Mucosa of descending colon (tissue), 3 donors: ENCODE results near the gene ENAH. TPM values are rescaled to one million over a fixed set of nuclear protein-coding genes. Genes with fewer than 3 reads are reported as not detected.

Experiments
- ATAC-seq: fragments of 200-7000 bp; cut with Tn5 transposase; one replicate; pipeline ENCODE4 v1.9.1; 2020; ENCODE audit warnings: mild to moderate bottlenecking, moderate library complexity
- DNase-seq, 3 donors: peaks; one replicate each; pipeline ENCODE4 v3.0.0-alpha.2; 2020
- H3K36me3 ChIP-seq: fragments of 200-600 bp; one replicate; pipeline ENCODE4 v1.8.0; 2021; ENCODE audit warnings: low read depth, mild to moderate bottlenecking
- H3K4me1 ChIP-seq: fragments of 200-600 bp; one replicate; pipeline ENCODE4 v1.8.0; 2021; ENCODE audit warnings: low read depth, mild to moderate bottlenecking
- H3K4me3 ChIP-seq: fragments of 200-600 bp; one replicate; pipeline ENCODE4 v1.8.0; 2021; ENCODE audit warnings: mild to moderate bottlenecking
- H3K9me3 ChIP-seq: fragments of 200-600 bp; one replicate; pipeline ENCODE4 v1.8.0; 2021; ENCODE audit warnings: mild to moderate bottlenecking
- intact Hi-C, 2 donors: fragments of 100-400 bp; cut with DNase I in 1 of 2; cut with micrococcal nuclease in 1 of 2; formaldehyde crosslinking; loops; one replicate each; pipeline versions ENCODE4 v1.11.0 to v1.11.1; 2022; cut with DNase I, micrococcal nuclease
- total RNA-seq, 3 donors: library from RNA; stranded (reverse); fragmentation: NEBNext Ultra II Directional in 2 of 3; extraction: Animal tissue kit (Norgen Biotek cat#: 25700) in 2 of 3; gene quantifications; one replicate each; pipeline versions ENCODE4 v1.2.1 to v1.2.4, GENCODE V29; 2021 to 2023
- TF ChIP-seq, protein P1 (sequence below): fragments of 200-600 bp; IDR thresholded peaks from one replicate; pipeline ENCODE4 v1.8.0; 2022; ENCODE audit warnings: antibody characterized with exemption, mild to moderate bottlenecking
- donor health status: DM: no; HTN: no; CAD: no; lungs with moderate emphysema.
- donor health status: DM: no; HTN: no; CAD: no.
- donor health status: DM: no; HTN: yes; CAD: no.

The ENAH gene
- total RNA-seq, 3 donors from 2014 or later, result 17.6 to 130 (median 41.3) TPM

DNA sequence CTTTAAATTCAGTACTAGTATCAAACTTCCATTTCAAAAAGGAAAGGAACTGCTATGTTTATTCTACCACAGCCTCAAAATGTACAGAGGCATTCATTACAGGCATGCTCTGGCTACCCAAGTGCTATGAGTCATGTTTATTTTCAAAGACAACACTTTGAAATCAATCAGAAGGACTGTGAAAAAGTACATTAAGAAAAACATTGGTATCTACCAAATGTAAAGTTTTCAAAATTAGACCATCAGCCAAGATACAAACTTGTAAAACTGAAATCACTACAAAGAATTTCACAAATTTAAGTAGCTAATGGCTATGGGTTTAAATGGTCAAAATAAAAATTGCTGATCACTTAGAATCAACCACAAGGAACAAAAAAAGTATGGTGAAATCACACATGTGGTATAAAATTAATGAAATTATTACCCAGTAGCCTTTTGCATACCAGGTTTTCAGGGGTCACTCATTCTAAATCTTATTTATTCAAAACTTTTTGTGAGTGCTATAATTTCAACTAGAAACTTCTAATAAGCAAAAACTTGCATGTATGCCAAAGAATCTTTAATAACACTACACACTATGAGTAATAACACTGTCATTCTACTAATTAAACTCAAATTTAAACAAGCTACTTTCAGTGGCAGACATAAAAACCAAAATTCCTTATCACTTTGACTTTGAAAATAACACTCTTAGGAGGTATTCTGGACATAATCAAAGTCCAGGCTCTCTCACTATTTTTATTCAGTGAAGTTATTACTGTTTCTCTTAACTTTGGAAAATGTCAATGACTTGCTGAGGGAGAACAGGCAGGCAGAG is 49.2 kb downstream of the ENAH start:
- Histone ChIP-seq H3K4me1 (no peaks in the 10 kb centered on the region), H3K4me3 (no peak overlapping the region), H3K36me3 (no peaks in the 10 kb centered on the region), H3K9me3 (no peaks in the 10 kb centered on the region)
- ATAC-seq, result peak; percentile 26
- intact Hi-C loops, result no loop called here
- DNase-seq, result no peak
- TF ChIP-seq, protein P1, sequence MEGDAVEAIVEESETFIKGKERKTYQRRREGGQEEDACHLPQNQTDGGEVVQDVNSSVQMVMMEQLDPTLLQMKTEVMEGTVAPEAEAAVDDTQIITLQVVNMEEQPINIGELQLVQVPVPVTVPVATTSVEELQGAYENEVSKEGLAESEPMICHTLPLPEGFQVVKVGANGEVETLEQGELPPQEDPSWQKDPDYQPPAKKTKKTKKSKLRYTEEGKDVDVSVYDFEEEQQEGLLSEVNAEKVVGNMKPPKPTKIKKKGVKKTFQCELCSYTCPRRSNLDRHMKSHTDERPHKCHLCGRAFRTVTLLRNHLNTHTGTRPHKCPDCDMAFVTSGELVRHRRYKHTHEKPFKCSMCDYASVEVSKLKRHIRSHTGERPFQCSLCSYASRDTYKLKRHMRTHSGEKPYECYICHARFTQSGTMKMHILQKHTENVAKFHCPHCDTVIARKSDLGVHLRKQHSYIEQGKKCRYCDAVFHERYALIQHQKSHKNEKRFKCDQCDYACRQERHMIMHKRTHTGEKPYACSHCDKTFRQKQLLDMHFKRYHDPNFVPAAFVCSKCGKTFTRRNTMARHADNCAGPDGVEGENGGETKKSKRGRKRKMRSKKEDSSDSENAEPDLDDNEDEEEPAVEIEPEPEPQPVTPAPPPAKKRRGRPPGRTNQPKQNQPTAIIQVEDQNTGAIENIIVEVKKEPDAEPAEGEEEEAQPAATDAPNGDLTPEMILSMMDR, result no peak

DNA sequence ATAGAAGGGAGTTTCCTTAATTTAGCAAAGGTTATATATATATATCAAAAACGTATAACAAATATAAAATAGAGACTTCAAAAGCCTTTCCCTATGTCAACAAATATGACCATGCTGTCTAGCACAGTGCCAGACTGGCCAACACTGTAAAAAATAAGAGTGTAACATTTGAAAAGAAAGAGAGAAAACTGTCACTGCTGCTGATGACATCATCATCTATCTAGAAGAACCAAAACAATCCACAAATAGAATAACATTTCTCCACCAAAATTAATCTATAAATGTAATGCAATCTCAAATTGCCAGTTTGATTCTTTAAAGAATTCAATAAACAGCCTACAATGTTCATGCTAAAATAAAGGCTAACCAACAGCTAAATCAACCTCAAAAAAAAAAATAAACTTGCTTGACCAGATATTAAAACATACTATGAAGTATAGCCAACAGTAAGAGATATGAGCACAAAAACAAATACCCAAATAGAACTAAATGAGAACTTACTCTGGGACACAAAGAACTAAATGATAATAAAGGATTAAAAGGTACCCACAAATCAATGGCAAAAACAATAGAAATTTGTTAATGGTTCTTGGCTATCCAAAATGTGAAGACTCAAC is 50.2 kb downstream of the ENAH start:
- Histone ChIP-seq H3K36me3 (no peaks in the 10 kb centered on the region), H3K9me3 (no peaks in the 10 kb centered on the region), H3K4me3 (no peak overlapping the region), H3K4me1 (no peaks in the 10 kb centered on the region)
- intact Hi-C loops, result no loop called here
- no peak for DNase-seq
- no peak for ATAC-seq
- TF ChIP-seq, protein P1, result no peak

DNA sequence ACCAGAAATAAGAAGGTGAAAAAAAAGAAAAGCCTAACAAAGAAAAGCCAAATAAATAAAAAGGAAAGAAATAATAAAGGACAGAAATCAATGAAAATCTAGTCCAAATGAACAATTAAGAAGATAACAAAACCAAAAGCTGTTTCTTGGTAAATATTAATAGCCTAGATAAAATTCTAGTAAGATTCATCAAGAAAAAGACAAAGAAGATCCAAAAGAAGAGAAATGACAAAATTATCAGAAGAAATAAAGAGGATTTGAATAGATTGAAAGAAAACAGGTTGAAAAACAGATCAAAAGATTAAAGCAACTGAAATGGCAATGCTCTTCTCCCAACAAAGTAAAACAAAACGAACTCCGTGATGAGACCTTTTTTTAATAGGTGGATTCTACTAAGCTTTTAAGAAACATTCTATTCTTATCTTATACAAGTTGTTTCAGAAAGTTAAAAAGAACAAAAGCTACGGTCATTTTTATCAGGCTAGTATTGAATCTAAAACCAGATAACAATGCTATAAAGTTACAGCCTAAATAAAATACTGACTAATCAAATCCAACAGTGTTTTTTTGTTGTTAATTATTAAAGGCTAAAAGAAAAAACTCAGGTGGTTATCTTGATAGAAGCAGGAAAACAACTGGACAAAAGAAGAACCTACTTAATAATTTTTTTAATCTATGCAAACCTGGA is 50.9 kb downstream of the ENAH start:
- no peaks in the 10 kb centered on the region for H3K9me3 ChIP-seq
- ATAC-seq (no peak), DNase-seq (no peak)
- TF ChIP-seq, protein P1, result no peak
- no peak overlapping the region for H3K4me3 ChIP-seq
- no peaks in the 10 kb centered on the region for H3K4me1 ChIP-seq
- no peaks in the 10 kb centered on the region for H3K36me3 ChIP-seq
- intact Hi-C loops, result no loop called here

DNA sequence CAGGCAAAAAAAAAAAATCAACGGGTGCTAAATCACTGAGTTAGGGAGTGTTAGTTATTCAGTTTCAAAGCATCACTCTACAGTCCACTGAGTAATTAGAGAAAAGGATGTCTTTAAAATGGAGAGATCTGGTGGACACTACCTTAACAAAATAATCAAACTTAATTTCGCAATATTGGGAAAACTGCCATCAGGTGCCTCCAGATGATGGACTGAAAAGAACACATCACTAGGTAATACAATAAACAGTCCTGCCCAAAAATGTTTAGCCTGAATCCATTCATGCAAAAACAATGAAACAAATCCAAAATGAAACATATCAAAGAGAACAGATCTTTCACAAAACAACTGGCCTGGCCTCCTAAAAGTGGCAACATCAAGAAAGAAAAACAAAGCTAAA is 54.1 kb downstream of the ENAH start:
- Histone ChIP-seq H3K9me3 (no peaks in the 10 kb centered on the region), H3K36me3 (no peaks in the 10 kb centered on the region), H3K4me3 (no peak overlapping the region), H3K4me1 (no peaks in the 10 kb centered on the region)
- ATAC-seq (no peak), DNase-seq (no peak)
- intact Hi-C loops, result no loop called here
- TF ChIP-seq, protein P1, result no peak

DNA sequence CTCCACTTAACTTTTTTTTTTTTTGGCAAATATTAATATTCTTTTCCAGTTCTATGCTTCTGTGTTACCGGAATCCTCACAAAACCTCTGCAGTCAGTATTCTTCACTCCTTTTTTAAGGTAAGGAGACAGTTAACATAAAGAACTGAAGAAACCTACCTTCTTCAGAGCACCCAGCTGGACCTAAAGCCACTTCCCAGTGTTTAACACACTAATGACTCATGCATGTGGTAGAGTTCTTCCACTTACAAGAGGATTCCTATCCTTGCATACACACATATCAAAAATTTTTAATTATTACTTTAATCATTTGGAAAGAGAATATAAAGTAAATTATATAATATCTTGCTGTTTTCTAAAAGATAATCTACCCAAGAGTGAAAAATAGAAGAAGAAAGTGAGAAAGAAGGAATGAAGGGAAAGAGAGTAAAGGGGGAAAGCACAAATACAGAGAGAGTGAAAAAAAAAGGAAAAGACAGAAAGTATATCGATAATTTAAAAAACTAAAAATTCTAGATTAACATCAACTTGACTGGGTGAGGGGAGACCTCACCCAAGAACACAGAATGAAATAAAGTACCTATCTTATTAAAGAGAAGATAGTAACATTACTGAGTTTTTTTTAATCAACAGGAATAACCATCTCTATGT is 54.9 kb downstream of the ENAH start:
- Histone ChIP-seq H3K9me3 (no peaks in the 10 kb centered on the region), H3K36me3 (no peaks in the 10 kb centered on the region), H3K4me1 (no peaks in the 10 kb centered on the region), H3K4me3 (no peak overlapping the region)
- TF ChIP-seq, protein P1, result no peak
- DNase-seq (no peak), ATAC-seq (no peak)
- intact Hi-C loops, result no loop called here
